Measurements from ENCODE around the gene SMOC2. TPM values are rescaled to one million over a fixed set of nuclear protein-coding genes. Genes with fewer than 3 reads are reported as not detected.

The SMOC2 gene
- polyA plus RNA-seq, 2 of the 4 experiments (the other 2 are of a cell fraction), result not detected

DNA sequence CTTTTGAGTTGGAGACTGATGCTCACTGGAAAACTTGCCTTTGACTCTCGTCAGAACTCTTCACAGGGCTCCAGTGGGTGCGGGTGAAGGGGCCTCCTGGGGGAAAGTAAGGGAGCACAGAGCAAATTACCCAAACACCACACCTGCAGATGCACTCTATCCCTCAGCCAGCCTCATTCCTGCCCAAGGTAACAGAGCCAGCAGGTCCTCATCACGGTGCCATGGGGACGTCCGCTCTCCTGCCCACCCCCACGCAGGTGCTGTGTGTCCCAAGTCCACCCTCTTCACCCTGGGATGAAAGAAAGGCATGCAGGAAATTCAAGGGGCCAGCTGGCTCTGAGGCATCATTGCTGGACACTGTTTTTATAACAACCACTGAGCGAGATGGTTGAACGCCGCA is 269.0 kb downstream of the SMOC2 start:
- CTCF ChIA-PET, result interaction anchor here (0.7 to 1.6 kb wide), 3 partner anchors 20 to 81 kb away, joined by 3 to 4 read pairs (median 3); no protein-coding TSS in a partner anchor
- 27% methylated on average over 6 of the region's 9 CpGs for WGBS (ENCODE audit: missing lambda C conversion rate)
- no peak for DNase-seq (ENCODE audit: low read depth in 1 of 2, low spot score in 1 of 2)

DNA sequence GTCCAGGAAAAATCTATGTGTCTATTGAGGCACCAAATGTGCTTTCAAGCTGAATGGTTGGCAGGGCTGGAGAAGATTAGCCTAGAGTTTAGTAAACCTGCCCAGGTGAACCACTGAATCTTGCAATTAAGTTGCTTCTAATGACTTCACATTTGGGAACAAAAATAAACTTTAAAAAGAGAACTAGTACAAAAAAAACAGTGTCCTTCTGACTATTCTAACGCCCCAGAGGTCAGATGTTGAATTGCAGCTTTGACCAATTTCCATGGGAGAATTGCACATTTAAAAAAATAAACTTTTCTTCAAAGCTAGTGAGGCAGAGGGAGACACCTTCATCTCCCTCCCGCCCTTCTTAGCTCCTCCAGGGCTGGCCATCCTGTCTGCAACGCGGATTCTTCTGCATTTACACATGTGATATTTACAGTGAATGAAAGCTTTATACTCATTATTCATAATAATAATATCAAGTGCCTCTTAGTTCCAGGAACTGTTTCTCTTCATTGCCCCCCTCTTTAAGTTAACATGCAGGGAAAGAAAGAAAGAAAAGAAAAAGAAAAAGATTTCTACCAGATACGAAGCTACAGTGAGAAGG is 270.2 kb downstream of the SMOC2 start:
- ATAC-seq, result 0 out of 6 replicates have a peak, but pooled peaks of 1 of the 2 experiments have one; percentile 36
- no peak overlapping the region for H3K4me3 ChIP-seq
- peak in 1 of 2 experiments; percentile 2 for DNase-seq (ENCODE audit: low read depth in 1 of 2, low spot score in 1 of 2)
- FAIRE-seq, result no peak
- no peaks in the 10 kb centered on the region for H3K4me1 ChIP-seq
- no peak for TF ChIP-seq GATA3 (IDR thresholded peaks at IDR 0.05; ENCODE audit: borderline replicate concordance)
- TF ChIP-seq CBX8 (IDR thresholded peaks at IDR 0.05), result no peak
- TF ChIP-seq, protein P1, sequence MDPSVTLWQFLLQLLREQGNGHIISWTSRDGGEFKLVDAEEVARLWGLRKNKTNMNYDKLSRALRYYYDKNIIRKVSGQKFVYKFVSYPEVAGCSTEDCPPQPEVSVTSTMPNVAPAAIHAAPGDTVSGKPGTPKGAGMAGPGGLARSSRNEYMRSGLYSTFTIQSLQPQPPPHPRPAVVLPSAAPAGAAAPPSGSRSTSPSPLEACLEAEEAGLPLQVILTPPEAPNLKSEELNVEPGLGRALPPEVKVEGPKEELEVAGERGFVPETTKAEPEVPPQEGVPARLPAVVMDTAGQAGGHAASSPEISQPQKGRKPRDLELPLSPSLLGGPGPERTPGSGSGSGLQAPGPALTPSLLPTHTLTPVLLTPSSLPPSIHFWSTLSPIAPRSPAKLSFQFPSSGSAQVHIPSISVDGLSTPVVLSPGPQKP (IDR thresholded peaks at IDR 0.05; ENCODE audit: low read depth, low read length), result no peak
- TF ChIP-seq, protein P2, sequence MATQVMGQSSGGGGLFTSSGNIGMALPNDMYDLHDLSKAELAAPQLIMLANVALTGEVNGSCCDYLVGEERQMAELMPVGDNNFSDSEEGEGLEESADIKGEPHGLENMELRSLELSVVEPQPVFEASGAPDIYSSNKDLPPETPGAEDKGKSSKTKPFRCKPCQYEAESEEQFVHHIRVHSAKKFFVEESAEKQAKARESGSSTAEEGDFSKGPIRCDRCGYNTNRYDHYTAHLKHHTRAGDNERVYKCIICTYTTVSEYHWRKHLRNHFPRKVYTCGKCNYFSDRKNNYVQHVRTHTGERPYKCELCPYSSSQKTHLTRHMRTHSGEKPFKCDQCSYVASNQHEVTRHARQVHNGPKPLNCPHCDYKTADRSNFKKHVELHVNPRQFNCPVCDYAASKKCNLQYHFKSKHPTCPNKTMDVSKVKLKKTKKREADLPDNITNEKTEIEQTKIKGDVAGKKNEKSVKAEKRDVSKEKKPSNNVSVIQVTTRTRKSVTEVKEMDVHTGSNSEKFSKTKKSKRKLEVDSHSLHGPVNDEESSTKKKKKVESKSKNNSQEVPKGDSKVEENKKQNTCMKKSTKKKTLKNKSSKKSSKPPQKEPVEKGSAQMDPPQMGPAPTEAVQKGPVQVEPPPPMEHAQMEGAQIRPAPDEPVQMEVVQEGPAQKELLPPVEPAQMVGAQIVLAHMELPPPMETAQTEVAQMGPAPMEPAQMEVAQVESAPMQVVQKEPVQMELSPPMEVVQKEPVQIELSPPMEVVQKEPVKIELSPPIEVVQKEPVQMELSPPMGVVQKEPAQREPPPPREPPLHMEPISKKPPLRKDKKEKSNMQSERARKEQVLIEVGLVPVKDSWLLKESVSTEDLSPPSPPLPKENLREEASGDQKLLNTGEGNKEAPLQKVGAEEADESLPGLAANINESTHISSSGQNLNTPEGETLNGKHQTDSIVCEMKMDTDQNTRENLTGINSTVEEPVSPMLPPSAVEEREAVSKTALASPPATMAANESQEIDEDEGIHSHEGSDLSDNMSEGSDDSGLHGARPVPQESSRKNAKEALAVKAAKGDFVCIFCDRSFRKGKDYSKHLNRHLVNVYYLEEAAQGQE (IDR thresholded peaks at IDR 0.05), result no peak
- no peak for TF ChIP-seq EHMT2 (IDR thresholded peaks at IDR 0.05; ENCODE audit: low read depth)
- no peak for TF ChIP-seq SMC3 (IDR thresholded peaks at IDR 0.05)
- TF ChIP-seq POLR2A (IDR thresholded peaks at IDR 0.05; ENCODE audit: low read length), result no peak
- no peak for TF ChIP-seq JUN (IDR thresholded peaks at IDR 0.05)
- TF ChIP-seq POLR2AphosphoS2 (conservative IDR thresholded peaks at IDR 0.05; ENCODE audit: low read length), result no peak
- TF ChIP-seq FOXS1 (CRISPR knock-in tag; IDR thresholded peaks at IDR 0.05), result no peak
- H3K9me3 ChIP-seq, result no peaks in the 10 kb centered on the region
- H3K4me2 ChIP-seq, result no peak overlapping the region
- CTCF ChIA-PET, result interaction anchor here (0.7 to 1.6 kb wide), 7 partner anchors 12 to 83 kb away, joined by 3 to 5 read pairs (median 4); no protein-coding TSS in a partner anchor
- under 1% methylated on average over 5 of the region's 5 CpGs for WGBS (ENCODE audit: missing lambda C conversion rate)
- H3K27ac ChIP-seq, result no peak overlapping the region
- POLR2A ChIA-PET, result no interaction called here

More for the DNA sequence above, 269.0 kb downstream of the SMOC2 start:
- no peak for FAIRE-seq
- Histone ChIP-seq H3K4me3 (no peak overlapping the region), H3K27ac (no peak overlapping the region), H3K4me2 (no peak overlapping the region), H3K4me1 (no peaks in the 10 kb centered on the region), H3K9me3 (no peaks in the 10 kb centered on the region)
- POLR2A ChIA-PET, result no interaction called here
- TF ChIP-seq RAD21 (conservative IDR thresholded peaks at IDR 0.05 in 1 of 2, IDR thresholded peaks at IDR 0.05 in 1 of 2) (no peak), MAFK (IDR thresholded peaks at IDR 0.05; ENCODE audit: partially characterized antibody) (no peak), MAZ (IDR thresholded peaks at IDR 0.05; ENCODE audit: borderline replicate concordance, low read depth, low read length) (no peak), FOSB (CRISPR knock-in tag; IDR thresholded peaks at IDR 0.05) (no peak)
- ATAC-seq, result no peak

DNA sequence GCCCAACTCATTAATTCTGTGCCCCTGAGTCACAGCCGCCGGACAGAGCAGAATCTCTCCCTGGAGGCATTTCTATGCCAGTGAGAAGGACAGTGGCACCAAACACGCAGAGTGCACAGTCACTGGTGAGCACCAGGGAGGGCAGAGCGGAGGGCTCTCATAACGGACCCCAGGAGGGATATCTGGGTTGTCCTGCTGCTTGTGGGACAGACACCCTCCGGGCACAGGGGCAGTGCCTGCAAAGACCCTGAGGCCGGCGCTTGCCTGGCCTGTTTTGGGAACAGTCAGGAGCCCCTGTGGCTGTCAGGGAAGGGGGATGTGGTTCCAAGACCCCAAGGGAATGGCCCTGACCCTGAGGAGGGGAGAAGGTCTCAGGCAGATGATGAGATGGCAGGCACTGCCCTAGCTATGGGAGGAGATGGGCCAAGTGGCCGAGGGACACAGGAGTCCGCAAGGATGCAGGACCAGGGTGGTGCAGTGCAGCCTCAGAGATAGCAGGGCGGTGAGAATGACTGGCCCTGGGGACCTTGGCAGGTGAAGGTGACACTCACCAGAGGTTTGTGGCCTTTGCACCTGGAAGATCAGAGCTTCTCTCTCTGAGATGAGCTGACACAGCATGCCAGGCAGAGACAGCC is 270.8 kb downstream of the SMOC2 start:
- TF ChIP-seq CBX8 (IDR thresholded peaks at IDR 0.05), result no peak
- no peak for ATAC-seq
- no peaks in the 10 kb centered on the region for H3K4me1 ChIP-seq
- H3K9me3 ChIP-seq, result no peaks in the 10 kb centered on the region
- H3K4me3 ChIP-seq, result no peak overlapping the region
- DNase-seq (ENCODE audit: low read depth in 1 of 2, low spot score in 1 of 2), result no peak
- 36% methylated on average over 7 of the region's 11 CpGs for WGBS (ENCODE audit: missing lambda C conversion rate)
- ChIA-PET POLR2A (no interaction called here), CTCF (interaction anchor here (0.9 to 1.6 kb wide), 6 partner anchors 12 to 53 kb away, joined by 3 to 5 read pairs (median 4); no protein-coding TSS in a partner anchor)
- H3K4me2 ChIP-seq, result no peak overlapping the region
- H3K27ac ChIP-seq, result no peak overlapping the region
- no peak for FAIRE-seq

All from A549 (cell line).